NCI-H2081 (cell line): Measurements from ENCODE around the gene COMMD10.

Source experiments
- DNase-seq, 2 experiments: peaks; one replicate each; lab custom pipeline; 2025; lab: John Stamatoyannopoulos, UW

Gene COMMD10

DNA sequence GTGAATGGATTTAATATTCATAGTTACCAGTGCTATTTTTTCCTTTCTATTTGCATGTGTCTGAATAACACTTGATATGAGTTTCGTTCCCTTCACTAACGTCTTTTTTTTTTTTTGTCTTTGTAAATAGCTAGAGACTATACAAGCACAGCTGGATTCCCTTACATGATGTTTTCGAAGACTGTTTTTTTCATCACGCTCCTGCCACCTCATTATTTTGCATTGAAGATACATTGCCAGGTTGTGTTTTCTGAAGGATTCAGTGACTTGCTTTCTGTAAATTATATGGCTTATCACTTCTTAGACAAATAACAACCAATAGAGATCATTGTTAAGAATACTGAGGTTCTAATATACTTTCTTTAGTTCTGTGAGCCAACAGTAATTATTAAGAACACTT lies 207.5 kb downstream of the COMMD10 start:
- no peak for DNase-seq

DNA sequence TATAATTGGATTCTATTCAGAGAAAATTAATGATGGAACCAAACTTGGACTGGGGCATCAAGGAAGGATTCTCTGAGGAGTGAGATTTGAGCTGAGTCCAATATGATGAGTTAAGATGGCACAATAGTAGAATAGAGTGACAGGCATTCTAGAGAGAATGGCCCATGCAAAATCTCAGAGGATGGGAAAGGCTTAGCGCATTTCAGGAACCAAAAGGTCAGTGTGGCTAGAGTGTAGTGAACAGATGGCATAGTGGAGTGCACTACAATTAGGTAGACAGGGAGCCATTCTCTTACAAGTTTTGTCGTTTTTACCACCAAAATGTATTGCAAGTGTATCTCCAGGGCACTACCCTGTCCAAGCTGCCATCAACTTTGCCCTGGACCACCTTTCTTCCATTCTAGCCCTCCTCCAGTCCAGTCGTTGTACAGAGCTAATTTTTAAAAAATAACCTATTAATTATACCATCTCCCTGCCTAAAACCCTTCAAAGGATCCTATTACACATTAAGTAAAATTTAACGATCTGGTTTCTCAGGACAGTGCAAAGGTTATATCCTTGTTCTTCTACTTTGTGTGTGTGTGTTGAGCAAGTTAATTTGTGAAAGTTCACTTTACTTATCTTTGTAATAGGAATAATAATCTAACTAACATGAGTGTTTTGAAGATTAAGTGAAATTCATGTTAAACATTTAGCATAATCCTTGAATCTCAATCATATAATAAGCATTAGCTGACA lies 211.7 kb downstream of the COMMD10 start:
- no peak for DNase-seq

DNA sequence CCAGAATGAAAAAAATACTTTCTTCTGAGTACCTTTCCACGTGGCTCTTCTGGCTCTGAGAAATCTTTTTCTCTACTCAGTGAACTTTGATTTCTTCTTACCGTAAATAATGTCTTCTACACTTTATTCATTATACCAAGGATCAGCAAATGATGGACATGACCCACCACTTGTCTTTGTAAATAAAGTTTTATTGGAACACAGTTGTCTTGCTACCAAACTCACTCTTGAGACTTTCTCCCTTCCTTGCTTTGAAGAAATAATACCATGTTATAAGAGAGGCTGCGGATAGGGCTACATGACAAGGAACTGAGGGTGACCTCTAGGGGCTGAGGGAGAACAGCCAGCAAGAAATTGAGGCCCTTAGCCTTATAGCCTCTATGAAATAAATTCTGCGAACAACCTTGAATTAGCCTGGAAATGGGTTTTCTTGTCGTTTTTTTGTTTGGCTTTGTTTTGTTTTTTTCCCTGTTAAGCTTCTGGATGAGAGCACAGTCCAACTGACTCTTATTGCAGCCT lies 212.5 kb downstream of the COMMD10 start:
- DNase-seq = no peak

DNA sequence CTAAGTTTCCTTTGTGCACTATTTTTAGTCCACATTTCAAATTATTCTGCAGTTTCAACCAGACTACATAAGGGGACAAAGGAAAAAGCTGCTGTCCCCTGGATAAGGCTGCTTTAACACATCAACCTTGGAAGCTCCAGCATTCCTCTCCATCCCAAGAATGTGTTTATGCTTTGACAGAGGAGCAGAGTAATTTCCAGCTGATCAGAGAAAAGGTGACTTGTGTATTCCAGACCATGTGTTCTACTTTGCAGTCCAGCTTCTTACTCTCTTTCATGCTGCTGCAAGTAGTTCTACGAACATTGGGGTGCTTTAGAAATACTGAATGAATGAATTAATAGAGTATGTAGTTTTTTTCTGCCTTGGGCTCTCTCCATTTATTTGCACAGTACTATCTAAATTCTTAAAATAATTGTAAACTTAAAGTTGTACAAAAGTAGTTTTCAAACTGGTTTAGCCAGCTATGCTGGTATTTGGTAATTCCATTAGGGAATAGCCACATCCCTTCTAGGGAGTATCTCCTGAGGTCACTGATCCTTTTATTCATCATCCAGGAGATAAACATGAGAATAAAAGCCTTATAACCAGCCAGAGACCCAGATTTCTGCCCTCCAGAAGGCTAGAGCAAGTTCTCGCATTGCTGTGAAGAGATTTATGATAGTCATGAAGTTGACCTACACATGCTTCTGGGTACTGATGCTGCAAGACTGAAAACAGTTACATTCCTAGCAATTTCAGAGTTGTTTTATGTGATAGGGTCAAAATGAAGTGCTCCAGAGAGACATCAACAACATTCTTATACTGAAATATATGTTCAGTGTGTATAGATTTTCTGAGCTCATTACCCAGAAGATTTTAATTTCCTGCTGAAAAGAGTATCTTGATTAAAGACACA lies 215.2 kb downstream of the COMMD10 start:
- no peak for DNase-seq

DNA sequence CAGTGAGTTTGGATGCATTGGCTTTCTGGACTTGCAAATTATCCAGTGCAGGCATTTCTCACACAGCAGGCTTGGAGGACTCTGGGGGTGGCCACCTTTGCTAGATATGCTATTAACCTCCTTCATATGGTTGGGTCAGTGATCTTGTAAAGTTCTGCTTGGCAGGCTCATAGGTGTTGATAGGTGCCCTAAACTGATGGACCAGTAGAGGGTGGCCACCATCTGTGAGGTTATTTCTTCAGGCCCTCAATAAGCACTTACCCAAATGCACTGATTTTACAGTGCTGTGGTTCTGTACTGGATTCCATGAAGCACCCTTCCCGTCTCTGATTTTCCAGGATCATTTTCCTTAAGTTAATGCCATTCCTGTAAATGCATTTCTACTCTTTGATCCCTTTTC lies 216.3 kb downstream of the COMMD10 start:
- DNase-seq = no peak

DNA sequence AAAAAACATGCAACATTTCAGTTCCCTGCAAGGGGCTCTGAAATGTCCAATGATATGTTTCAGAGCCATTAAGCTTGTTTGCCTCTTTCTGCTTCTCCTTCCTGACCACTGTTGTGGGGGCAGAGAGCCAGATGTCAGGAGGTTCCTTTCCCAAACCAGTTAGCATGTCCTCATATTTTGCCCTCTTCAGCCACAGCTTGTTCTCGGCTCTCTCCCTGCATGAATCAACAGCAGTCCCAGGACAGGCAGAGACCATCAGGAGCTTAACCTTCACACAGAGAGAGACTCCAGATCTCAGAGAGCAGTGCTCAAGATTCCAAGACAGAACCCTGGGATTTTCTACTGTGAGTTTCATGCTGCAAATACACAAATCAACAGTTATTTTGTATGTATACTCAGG lies 218.5 kb downstream of the COMMD10 start:
- no peak for DNase-seq

DNA sequence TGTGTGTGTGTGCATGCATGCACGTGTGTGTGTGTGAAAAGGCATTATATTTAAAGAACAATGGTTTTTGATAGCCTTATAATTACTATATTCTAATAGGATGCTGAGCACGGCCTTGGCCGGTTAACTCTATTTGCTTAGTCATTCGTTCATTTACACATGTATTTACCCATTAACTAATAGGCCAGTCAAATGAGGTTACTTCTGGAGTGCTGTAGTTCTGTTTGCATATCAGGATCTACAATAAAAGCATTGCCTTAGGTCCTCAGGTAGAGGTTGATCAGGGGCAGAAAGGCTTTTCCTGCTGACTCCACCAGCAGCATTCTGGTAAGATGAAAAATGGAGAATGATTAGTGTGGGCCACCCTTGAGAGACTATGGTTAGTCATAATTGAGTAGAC lies 219.0 kb downstream of the COMMD10 start:
- peak; percentile 31 to 78 for DNase-seq

DNA sequence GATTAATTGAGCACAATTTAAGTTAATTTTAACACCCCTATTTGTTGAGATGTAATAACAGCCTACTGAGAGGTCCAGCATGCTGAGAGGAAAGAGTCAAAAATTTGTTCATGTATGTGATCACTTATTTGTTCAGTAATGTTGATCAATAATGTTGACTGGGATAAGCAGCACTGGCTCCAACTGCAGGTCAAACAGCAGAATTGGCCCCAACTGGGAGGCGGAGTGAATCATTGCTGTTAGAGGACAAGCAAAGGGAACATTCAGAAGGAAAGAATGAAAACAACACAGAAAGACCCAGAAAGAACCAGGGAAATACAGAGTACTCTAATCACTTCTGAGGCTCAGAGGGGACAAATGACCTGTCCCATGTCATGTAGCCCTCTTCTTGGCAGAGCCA lies 221.1 kb downstream of the COMMD10 start:
- DNase-seq = no peak

DNA sequence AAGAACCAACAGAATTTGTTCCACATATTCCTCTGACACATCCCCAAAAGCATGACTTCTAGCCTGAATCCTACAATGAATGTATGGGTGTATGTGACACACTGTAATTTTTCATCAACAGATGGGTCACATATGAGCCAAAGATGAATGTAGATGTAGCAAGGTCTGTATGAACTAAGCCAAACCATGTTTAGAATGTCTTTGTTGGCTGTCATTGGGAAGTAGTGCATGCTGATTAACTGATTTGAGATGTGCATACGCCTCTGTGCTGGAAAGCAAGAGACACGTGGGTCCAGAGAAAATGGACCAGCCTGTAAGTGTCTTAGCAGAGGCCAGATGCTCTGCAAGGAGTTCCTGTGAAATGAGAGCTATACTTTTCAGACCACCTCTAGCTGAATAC lies 222.0 kb downstream of the COMMD10 start:
- no peak for DNase-seq

DNA sequence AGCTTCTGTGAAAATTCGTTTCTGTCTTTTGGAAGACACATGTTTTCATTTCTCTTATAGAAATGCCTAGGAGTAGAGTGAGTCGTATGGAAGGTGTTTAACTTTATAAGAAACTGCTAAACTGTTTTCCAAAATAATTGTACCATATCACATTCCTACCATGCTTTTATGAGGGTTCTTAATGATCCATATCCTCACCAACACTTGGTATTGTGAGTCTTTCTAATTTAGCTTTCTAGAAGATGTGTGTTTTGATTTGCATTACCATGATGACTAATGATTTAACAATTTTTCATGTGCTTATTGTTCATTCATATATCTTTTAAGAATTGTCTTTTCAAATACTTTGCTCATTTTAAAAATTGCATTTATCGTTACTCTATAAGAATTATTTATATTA lies 223.6 kb downstream of the COMMD10 start:
- DNase-seq = no peak

DNA sequence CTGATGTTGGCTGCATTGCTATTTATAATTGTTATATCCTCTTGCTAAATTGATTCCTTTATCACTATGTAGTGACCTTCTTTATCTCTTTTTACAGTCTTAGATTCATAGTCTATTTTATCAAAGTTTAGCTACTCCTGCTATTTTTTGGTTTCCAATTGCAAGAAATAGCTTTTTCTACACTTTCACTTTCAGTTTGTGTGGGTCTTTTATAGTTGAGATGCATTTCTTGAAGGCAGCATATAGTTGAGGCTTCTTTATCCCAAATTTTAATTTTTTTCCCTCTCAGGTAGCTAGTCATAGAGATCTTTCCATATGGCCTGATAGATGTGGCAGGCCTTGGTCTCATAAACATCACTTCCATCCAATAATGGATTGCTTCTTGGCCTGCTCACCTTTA lies 228.5 kb downstream of the COMMD10 start:
- DNase-seq = no peak

DNA sequence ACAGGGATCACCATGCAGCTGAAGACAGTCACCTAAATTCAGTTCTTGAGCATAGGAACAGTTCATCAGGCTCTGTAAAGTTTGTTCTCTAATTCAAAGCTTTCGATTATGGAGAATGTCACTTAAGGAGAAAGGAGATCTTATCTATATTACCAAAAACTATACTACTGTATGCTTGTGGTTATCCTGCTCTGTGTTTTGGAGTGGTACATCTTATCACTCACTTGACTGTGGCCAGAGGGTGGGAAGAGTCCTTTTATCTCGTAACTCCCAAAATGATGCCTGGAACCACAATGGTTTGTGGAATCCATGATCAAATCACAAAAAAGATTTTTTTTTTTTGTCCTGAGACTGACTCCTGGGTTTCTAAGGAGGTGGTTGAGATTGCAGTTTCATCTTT lies 230.7 kb downstream of the COMMD10 start:
- DNase-seq = no peak

DNA sequence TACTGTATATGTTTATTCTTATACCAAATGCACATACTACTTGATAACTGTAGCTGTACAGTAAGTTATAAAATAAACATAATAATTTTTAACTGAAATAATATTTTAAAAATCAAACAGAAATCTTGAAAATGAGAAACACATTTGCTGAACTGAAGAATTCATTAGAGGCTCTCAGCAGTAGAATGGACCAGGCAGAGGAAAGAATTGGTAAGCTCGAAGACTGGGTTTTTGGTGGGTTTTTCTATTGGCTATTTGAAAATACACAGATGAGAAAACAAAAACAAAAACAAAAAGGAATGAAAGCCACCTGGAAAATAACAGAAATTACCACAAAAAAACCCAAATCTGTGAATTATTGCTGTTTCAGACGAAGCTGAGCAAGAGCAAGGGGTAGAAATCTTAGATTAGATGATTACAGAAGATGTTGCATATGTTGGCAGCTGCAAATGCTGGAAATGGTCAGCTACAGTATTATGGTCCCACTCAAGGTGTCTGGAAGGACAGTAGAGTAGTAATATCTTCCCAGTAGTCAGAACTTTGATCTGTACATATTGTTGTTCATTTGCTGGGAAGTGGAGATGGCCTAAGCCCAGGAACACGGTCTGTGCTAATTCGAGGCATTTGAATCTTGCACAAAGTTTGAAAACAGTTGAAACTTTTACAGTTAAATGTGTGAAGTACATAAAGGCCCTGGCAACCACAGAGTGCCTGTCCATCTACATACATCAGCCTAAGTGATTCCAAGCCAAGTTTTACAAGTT lies 233.4 kb downstream of the COMMD10 start:
- no peak for DNase-seq

DNA sequence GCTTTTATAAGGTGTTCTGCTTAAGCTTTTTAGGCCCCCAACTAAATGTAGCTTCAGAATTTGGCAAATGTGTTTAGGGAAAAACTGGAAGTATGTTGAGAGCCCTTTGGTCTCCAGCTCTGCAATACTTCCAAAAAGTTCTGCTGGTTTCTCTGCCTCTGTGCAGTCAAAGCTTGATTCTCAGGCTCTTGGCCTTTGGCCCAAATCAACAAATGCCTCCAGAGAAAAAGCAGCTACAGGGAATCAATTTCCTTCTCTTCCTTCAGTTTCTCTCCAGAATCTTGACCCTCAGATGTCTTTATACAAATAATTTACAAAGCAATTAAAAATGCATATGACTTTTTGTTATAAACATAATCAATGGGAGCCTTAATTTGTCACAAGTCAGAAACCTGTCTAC lies 235.7 kb downstream of the COMMD10 start:
- DNase-seq = no peak

DNA sequence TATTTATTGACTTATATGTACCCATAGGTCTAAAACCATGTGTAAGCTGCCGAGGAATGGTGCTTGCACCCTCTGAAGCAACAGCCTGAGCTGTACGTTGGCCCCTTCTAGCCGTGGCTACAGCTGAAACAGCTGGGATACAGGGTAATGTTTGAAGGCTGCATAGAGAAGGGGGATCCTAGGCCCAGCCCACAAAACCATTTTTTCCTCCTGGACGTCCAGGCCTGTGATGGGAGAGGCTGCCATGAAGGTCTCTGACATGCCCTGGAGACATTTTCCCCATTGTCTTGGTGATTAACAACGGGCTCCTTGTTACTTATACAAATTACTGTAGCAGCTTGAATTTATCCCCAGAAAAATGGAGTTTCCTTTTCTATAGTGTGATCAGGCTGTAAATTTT lies 244.7 kb downstream of the COMMD10 start:
- no peak for DNase-seq

DNA sequence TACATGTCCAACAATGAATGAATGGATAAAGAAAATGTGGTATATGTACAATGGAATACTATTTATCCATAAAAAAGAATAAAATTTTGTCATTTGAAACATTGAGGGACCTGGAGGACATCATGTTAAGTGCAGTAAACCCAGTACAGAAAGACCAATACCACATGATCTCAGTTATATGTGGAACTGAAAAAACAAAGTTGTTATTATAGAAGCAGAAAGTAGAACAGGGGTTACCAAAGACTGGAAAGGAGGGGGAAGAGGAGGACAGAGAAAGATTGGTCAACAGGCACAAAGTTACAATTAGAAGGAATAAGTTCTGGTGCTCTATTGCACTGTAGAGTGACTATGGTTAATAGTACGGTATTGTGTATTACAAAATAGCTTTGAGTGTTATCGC lies 256.0 kb downstream of the COMMD10 start:
- DNase-seq = no peak
